SK-N-MC (cell line): ENCODE results near the gene ABAT.

Experiments
- DNase-seq: peaks from one replicate; pipeline ENCODE4 v3.0.0-alpha.2; 2011; ENCODE audit warnings: low read depth, low spot score
- H3K27ac ChIP-seq: fragments of 200-600 bp; sonication (generic); 2 replicates; pipeline ENCODE4 v1.5.1; 2016; ENCODE audit warnings: mixed run types
- H3K36me3 ChIP-seq: fragments of 200-600 bp; sonication (generic); 2 replicates; pipeline ENCODE4 v1.6.1; 2017; ENCODE audit warnings: antibody characterized with exemption, low read length, mixed read lengths; ENCODE audit not compliant: insufficient read depth
- H3K4me3 ChIP-seq: fragments of 200-600 bp; sonication (generic); 2 replicates; pipeline ENCODE4 v1.5.1; 2016
- H3K9ac ChIP-seq: fragments of 200-600 bp; sonication (generic); 2 replicates; pipeline ENCODE4 v1.8.0; 2017; ENCODE audit warnings: mixed run types, mixed read lengths; ENCODE audit not compliant: insufficient read length
- H3K9me3 ChIP-seq: fragments of 200-600 bp; sonication (generic); 2 replicates; pipeline ENCODE4 v1.6.1; 2017; ENCODE audit warnings: low read depth, mild to moderate bottlenecking, antibody characterized with exemption, low read length, moderate library complexity, mixed read lengths
- EZH2 ChIP-seq: fragments of 200-600 bp; sonication (generic); IDR thresholded peaks from one replicate; pipeline ENCODE4 v1.6.1; 2017; ENCODE audit warnings: antibody characterized with exemption
- FOXP2 ChIP-seq: optimal IDR thresholded peaks from 2 replicates; pipeline ENCODE3; 2011; ENCODE audit warnings: mild to moderate bottlenecking, moderate library complexity; ENCODE audit not compliant: insufficient read depth; ENCODE audit errors: extremely low read length, control extremely low read depth
- POLR2AphosphoS5 ChIP-seq: IDR thresholded peaks from 2 replicates; pipeline ENCODE4 v1.6.1; 2012; ENCODE audit warnings: mild to moderate bottlenecking, low read depth, low read length, borderline replicate concordance

ABAT gene

GRCh38 chr16:8685617-8686016 is 11.2 kb downstream of the ABAT start:
- no peak for DNase-seq
- no peak for TF ChIP-seq EZH2
- no peak for TF ChIP-seq POLR2AphosphoS5
- no peak for TF ChIP-seq FOXP2
- Histone ChIP-seq H3K9me3 (0 out of 2 replicates have a peak, but pooled peaks cover 3% of the 10 kb centered on the region), H3K4me3 (no peak overlapping the region), H3K36me3 (no peaks in the 10 kb centered on the region), H3K27ac (no peak overlapping the region), H3K9ac (no peak overlapping the region)

- DNase-seq = no peak
- TF ChIP-seq EZH2 = no peak
- no peak for TF ChIP-seq FOXP2
- TF ChIP-seq POLR2AphosphoS5 = no peak
- Histone ChIP-seq H3K4me3 (no peak overlapping the region), H3K27ac (no peak overlapping the region), H3K9me3 (0 out of 2 replicates have a peak, but pooled peaks cover 3% of the 10 kb centered on the region), H3K36me3 (no peaks in the 10 kb centered on the region), H3K9ac (no peak overlapping the region)
Observed at GRCh38 chr16:8686031-8686621, 11.7 kb downstream of the ABAT start.

GRCh38 chr16:8686879-8687278 is 12.5 kb downstream of the ABAT start:
- Histone ChIP-seq H3K36me3 (no peaks in the 10 kb centered on the region), H3K4me3 (no peak overlapping the region), H3K9me3 (0 out of 2 replicates have a peak, but pooled peaks cover 3% of the 10 kb centered on the region), H3K27ac (no peak overlapping the region), H3K9ac (no peak overlapping the region)
- TF ChIP-seq POLR2AphosphoS5 = no peak
- DNase-seq = no peak

- TF ChIP-seq POLR2AphosphoS5 = no peak
- TF ChIP-seq EZH2 = no peak
- no peak for TF ChIP-seq FOXP2
- Histone ChIP-seq H3K9ac (no peak overlapping the region), H3K36me3 (no peaks in the 10 kb centered on the region), H3K4me3 (no peak overlapping the region), H3K9me3 (0 out of 2 replicates have a peak, but pooled peaks cover 3% of the 10 kb centered on the region), H3K27ac (no peak overlapping the region)
- DNase-seq = no peak
Observed at GRCh38 chr16:8689686-8690085, 15.3 kb downstream of the ABAT start.

- H3K36me3 ChIP-seq = no peaks in the 10 kb centered on the region
- 0 out of 2 replicates have a peak, but pooled peaks cover 3% of the 10 kb centered on the region for H3K9me3 ChIP-seq
- DNase-seq = no peak
- TF ChIP-seq EZH2 (no peak), POLR2AphosphoS5 (no peak), FOXP2 (no peak)
- no peak overlapping the region for H3K4me3 ChIP-seq
- no peak overlapping the region for H3K27ac ChIP-seq
- H3K9ac ChIP-seq = no peak overlapping the region
Observed at GRCh38 chr16:8691728-8692127, 17.3 kb downstream of the ABAT start.

- TF ChIP-seq FOXP2 = no peak
- TF ChIP-seq POLR2AphosphoS5 = no peak
- no peak for TF ChIP-seq EZH2
- H3K9me3 ChIP-seq = no peaks in the 10 kb centered on the region
Observed at GRCh38 chr16:8694795-8695728, 20.6 kb downstream of the ABAT start.

GRCh38 chr16:8696880-8697279 is 22.5 kb downstream of the ABAT start:
- Histone ChIP-seq H3K9me3 (no peaks in the 10 kb centered on the region), H3K27ac (no peak overlapping the region), H3K4me3 (no peak overlapping the region), H3K9ac (no peak overlapping the region), H3K36me3 (no peaks in the 10 kb centered on the region)
- TF ChIP-seq EZH2 (no peak), FOXP2 (no peak), POLR2AphosphoS5 (no peak)
- no peak for DNase-seq

More at GRCh38 chr16:8694795-8695728, 20.6 kb downstream of the ABAT start:
- Histone ChIP-seq H3K36me3 (no peaks in the 10 kb centered on the region), H3K27ac (peak overlapping the region; percentile 73; the same call in 1 of the 2 replicates), H3K4me3 (peak overlapping the region; percentile 55), H3K9ac (no peak overlapping the region)
- peak; percentile 14 for DNase-seq

GRCh38 chr16:8697965-8698364 is 23.5 kb downstream of the ABAT start:
- no peak overlapping the region for H3K9ac ChIP-seq
- H3K9me3 ChIP-seq = no peaks in the 10 kb centered on the region
- no peaks in the 10 kb centered on the region for H3K36me3 ChIP-seq
- no peak for DNase-seq
- TF ChIP-seq FOXP2 (no peak), POLR2AphosphoS5 (no peak), EZH2 (no peak)
- no peak overlapping the region for H3K4me3 ChIP-seq
- H3K27ac ChIP-seq = no peak overlapping the region

GRCh38 chr16:8703693-8704092 is 29.3 kb downstream of the ABAT start:
- DNase-seq = no peak
- no peak overlapping the region for H3K27ac ChIP-seq

More at GRCh38 chr16:8703693-8704092, 29.3 kb downstream of the ABAT start:
- no peak overlapping the region for H3K4me3 ChIP-seq
- no peaks in the 10 kb centered on the region for H3K36me3 ChIP-seq
- no peaks in the 10 kb centered on the region for H3K9me3 ChIP-seq
- H3K9ac ChIP-seq = no peak overlapping the region
- TF ChIP-seq EZH2 (no peak), FOXP2 (no peak), POLR2AphosphoS5 (no peak)
